ENCODE results near the gene MGAT4C.

The MGAT4C gene

GRCh38 chr12:85949253-85949652, 306.9 kb downstream of the MGAT4C start:
- no peak for DNase-seq (ENCODE audit: low read depth)
- TF ChIP-seq CTCF (IDR thresholded peaks at IDR 0.05; ENCODE audit: low read length, missing control alignments) = no peak
- H3K4me3 ChIP-seq (replicated peaks; ENCODE audit: low read depth, low read length) = no peak overlapping the region

GRCh38 chr12:85948340-85948739, 307.9 kb downstream of the MGAT4C start:
- no peak for DNase-seq (ENCODE audit: low read depth)
- no peak overlapping the region for H3K4me3 ChIP-seq (replicated peaks; ENCODE audit: low read depth, low read length)
- no peak for TF ChIP-seq CTCF (IDR thresholded peaks at IDR 0.05; ENCODE audit: low read length, missing control alignments)

- DNase-seq (ENCODE audit: low read depth) = no peak
- no peak overlapping the region for H3K4me3 ChIP-seq (replicated peaks; ENCODE audit: low read depth, low read length)
- TF ChIP-seq CTCF (IDR thresholded peaks at IDR 0.05; ENCODE audit: low read length, missing control alignments) = no peak
Observed at GRCh38 chr12:85947286-85947685, 308.9 kb downstream of the MGAT4C start.

DNA sequence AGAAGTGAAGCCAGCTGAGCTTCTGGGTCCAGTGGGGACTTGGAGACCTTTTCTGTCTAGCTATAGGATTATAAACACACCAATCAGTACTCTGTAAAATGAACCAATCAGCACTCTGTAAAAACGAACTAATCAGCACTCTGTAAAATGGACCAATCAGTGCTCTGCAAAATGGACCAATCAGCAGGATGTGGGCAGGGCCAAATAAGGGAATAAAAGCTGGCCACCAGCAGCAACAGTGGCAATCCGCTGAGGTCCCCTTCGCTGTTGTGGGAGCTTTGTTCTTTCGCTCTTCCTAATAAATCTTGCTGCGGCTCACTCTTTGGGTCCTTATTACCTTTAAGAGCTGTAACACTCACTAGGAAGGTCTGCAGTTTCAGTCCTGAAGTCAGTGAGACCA, 309.8 kb downstream of the MGAT4C start:
- no peak for TF ChIP-seq CTCF (IDR thresholded peaks at IDR 0.05; ENCODE audit: low read length, missing control alignments)
- no peak overlapping the region for H3K4me3 ChIP-seq (replicated peaks; ENCODE audit: low read depth, low read length)
- no peak for DNase-seq (ENCODE audit: low read depth)

GRCh38 chr12:85927166-85927565, 329.0 kb downstream of the MGAT4C start:
- DNase-seq (ENCODE audit: low read depth) = no peak
- TF ChIP-seq CTCF (IDR thresholded peaks at IDR 0.05; ENCODE audit: low read length, missing control alignments) = no peak
- no peak overlapping the region for H3K4me3 ChIP-seq (replicated peaks; ENCODE audit: low read depth, low read length)

GRCh38 chr12:85923767-85924331, 332.3 kb downstream of the MGAT4C start:
- peak; percentile 67 for TF ChIP-seq CTCF (IDR thresholded peaks at IDR 0.05; ENCODE audit: low read length, missing control alignments)
- peak; percentile 61 for DNase-seq (ENCODE audit: low read depth)
- H3K4me3 ChIP-seq (replicated peaks; ENCODE audit: low read depth, low read length) = no peak overlapping the region

GRCh38 chr12:85920324-85920947, 335.8 kb downstream of the MGAT4C start:
- TF ChIP-seq CTCF (IDR thresholded peaks at IDR 0.05; ENCODE audit: low read length, missing control alignments) = peak; percentile 54
- H3K4me3 ChIP-seq (replicated peaks; ENCODE audit: low read depth, low read length) = no peak overlapping the region
- DNase-seq (ENCODE audit: low read depth) = peak; percentile 46

All from fibroblast of pulmonary artery (primary cell).